H9 (cell line): Measurements from ENCODE around the gene PNMA8A. TPM values are rescaled to one million over a fixed set of nuclear protein-coding genes. Genes with fewer than 3 reads are reported as not detected.

Source experiments
- DNase-seq: peaks from one replicate; pipeline ENCODE4 v3.0.0-alpha.2; 2017
- H2AFZ ChIP-seq: one replicate; pipeline ENCODE4 v1.6.1; 2013; ENCODE audit warnings: mild to moderate bottlenecking, low read length, control low read depth, moderate library complexity
- H2AK5ac ChIP-seq: 2 replicates; pipeline ENCODE4 v1.6.1; 2013; ENCODE audit warnings: low read length, control low read depth, mixed read lengths; ENCODE audit not compliant: insufficient read length
- H2BK120ac ChIP-seq: one replicate; pipeline ENCODE4 v1.6.1; 2013; ENCODE audit warnings: low read depth, mild to moderate bottlenecking, low read length, control low read depth, inconsistent platforms; ENCODE audit not compliant: poor library complexity, severe bottlenecking
- H2BK12ac ChIP-seq: 2 replicates; pipeline ENCODE4 v1.6.1; 2013; ENCODE audit warnings: low read length, control low read depth, mixed read lengths, low read depth; ENCODE audit not compliant: insufficient read length
- H2BK15ac ChIP-seq: 2 replicates; pipeline ENCODE4 v1.6.1; 2013; ENCODE audit warnings: low read depth, low read length, control low read depth
- H2BK20ac ChIP-seq: one replicate; pipeline ENCODE4 v1.6.1; 2013; ENCODE audit warnings: low read depth, mild to moderate bottlenecking, low read length, control low read depth, inconsistent platforms; ENCODE audit not compliant: poor library complexity, severe bottlenecking
- H2BK5ac ChIP-seq: 2 replicates; pipeline ENCODE4 v1.6.1; 2013; ENCODE audit warnings: low read length, control low read depth, mixed read lengths; ENCODE audit not compliant: insufficient read length
- H3K14ac ChIP-seq: 2 replicates; pipeline ENCODE4 v1.6.1; 2013; ENCODE audit warnings: low read length, control low read depth; ENCODE audit not compliant: insufficient read depth
- H3K18ac ChIP-seq: 2 replicates; pipeline ENCODE4 v1.6.1; 2013; ENCODE audit warnings: low read depth, mild to moderate bottlenecking, mixed read lengths, low read length, control low read depth; ENCODE audit not compliant: insufficient read length
- H3K23ac ChIP-seq: 2 replicates; pipeline ENCODE4 v1.6.1; 2013; ENCODE audit warnings: low read length, control low read depth, mixed read lengths, low read depth; ENCODE audit not compliant: insufficient read length
- H3K23me2 ChIP-seq: 2 replicates; pipeline ENCODE4 v1.6.1; 2013; ENCODE audit warnings: low read depth, mild to moderate bottlenecking, mixed read lengths, low read length, control low read depth; ENCODE audit not compliant: insufficient read length, poor library complexity, severe bottlenecking
- H3K27ac ChIP-seq: 2 replicates; pipeline ENCODE4 v1.5.1; 2013; ENCODE audit warnings: low read length, control low read depth, mixed read lengths, low read depth; ENCODE audit not compliant: insufficient read length
- H3K27me3 ChIP-seq: 2 replicates; pipeline ENCODE4 v1.6.1; 2013; ENCODE audit warnings: low read length, control low read depth, inconsistent platforms; ENCODE audit not compliant: insufficient read depth
- H3K4ac ChIP-seq: 2 replicates; pipeline ENCODE4 v1.6.1; 2013; ENCODE audit warnings: low read depth, mild to moderate bottlenecking, control low read depth, inconsistent platforms, low read length, moderate library complexity
- H3K4me1 ChIP-seq: 2 replicates; pipeline ENCODE4 v1.6.1; 2013; ENCODE audit warnings: low read length, control low read depth, inconsistent platforms; ENCODE audit not compliant: insufficient read depth
- H3K4me2 ChIP-seq: 2 replicates; pipeline ENCODE4 v1.6.1; 2013; ENCODE audit warnings: low read length, control low read depth, mixed read lengths; ENCODE audit not compliant: insufficient read length, insufficient read depth
- H3K56ac ChIP-seq: 2 replicates; pipeline ENCODE4 v1.6.1; 2013; ENCODE audit warnings: low read depth, mild to moderate bottlenecking, mixed read lengths, low read length, control low read depth; ENCODE audit not compliant: insufficient read length
- H3K79me1 ChIP-seq: 2 replicates; pipeline ENCODE4 v1.6.1; 2013; ENCODE audit warnings: low read depth, mild to moderate bottlenecking, moderate library complexity, low read length, control low read depth, inconsistent platforms; ENCODE audit not compliant: insufficient read depth, poor library complexity, severe bottlenecking
- H3K79me2 ChIP-seq: 2 replicates; pipeline ENCODE4 v1.6.1; 2013; ENCODE audit warnings: low read length, control low read depth, inconsistent platforms; ENCODE audit not compliant: insufficient read depth
- H3K9ac ChIP-seq: 2 replicates; pipeline ENCODE4 v1.6.1; 2013; ENCODE audit warnings: low read length, control low read depth, mixed read lengths; ENCODE audit not compliant: insufficient read length; ENCODE audit errors: extremely low read depth
- H3K9me3 ChIP-seq: one replicate; pipeline ENCODE4 v1.6.1; 2013; ENCODE audit warnings: low read depth, low read length, inconsistent platforms; ENCODE audit not compliant: control insufficient read depth
- H3T11ph ChIP-seq: one replicate; pipeline ENCODE4 v1.6.1; 2013; ENCODE audit warnings: mild to moderate bottlenecking, low read length, control low read depth, inconsistent platforms
- H4K20me1 ChIP-seq: one replicate; pipeline ENCODE4 v1.6.1; 2013; ENCODE audit not compliant: control insufficient read depth, insufficient read length, insufficient read depth
- H4K5ac ChIP-seq: 2 replicates; pipeline ENCODE4 v1.6.1; 2013; ENCODE audit warnings: low read depth, mild to moderate bottlenecking, mixed read lengths, low read length, control low read depth; ENCODE audit not compliant: insufficient read length
- H4K8ac ChIP-seq: replicated peaks from 2 replicates; pipeline ENCODE4 v1.6.1; 2013; ENCODE audit warnings: low read length, control low read depth, mixed read lengths, low read depth; ENCODE audit not compliant: insufficient read length
- H4K91ac ChIP-seq: 2 replicates; pipeline ENCODE4 v1.6.1; 2013; ENCODE audit warnings: low read depth, mild to moderate bottlenecking, moderate library complexity, mixed read lengths, low read length, control low read depth; ENCODE audit not compliant: insufficient read length
- H3K27ac Mint-ChIP-seq, 3 experiments: 2 replicates in 2 of 3; 3 replicates in 1 of 3; pipeline ENCODE4 v1.8.0; 2020 to 2021; ENCODE audit warnings: mixed read lengths in 3 of 3, mild to moderate bottlenecking in 1 of 3, moderate library complexity in 1 of 3
- H3K27me3 Mint-ChIP-seq: 2 replicates; pipeline ENCODE4 v1.8.0; 2021; ENCODE audit warnings: low read depth, mild to moderate bottlenecking, moderate library complexity, mixed read lengths
- H3K36me3 Mint-ChIP-seq, 3 experiments: 2 replicates in 2 of 3; 3 replicates in 1 of 3; pipeline ENCODE4 v1.8.0; 2020 to 2021; ENCODE audit warnings: low read depth in 3 of 3, mixed read lengths in 3 of 3; ENCODE audit not compliant: insufficient read depth in 1 of 3
- H3K4me1 Mint-ChIP-seq, 2 experiments: 2 replicates each; pipeline ENCODE4 v1.8.0; 2020; ENCODE audit warnings: mixed read lengths in 2 of 2
- H3K4me3 Mint-ChIP-seq, 2 experiments: 2 replicates in 1 of 2; 3 replicates in 1 of 2; pipeline ENCODE4 v1.8.0; 2020 to 2021; ENCODE audit warnings: mild to moderate bottlenecking in 2 of 2, mixed read lengths in 2 of 2, moderate library complexity in 1 of 2
- H3K9me3 Mint-ChIP-seq, 2 experiments: 2 replicates in 1 of 2; 3 replicates in 1 of 2; pipeline ENCODE4 v1.8.0; 2020; ENCODE audit warnings: mild to moderate bottlenecking in 2 of 2, mixed read lengths in 2 of 2, moderate library complexity in 1 of 2
- CTCF ChIP-seq: fragments of 200-600 bp; sonication (generic); conservative IDR thresholded peaks from 3 replicates; pipeline ENCODE4 v1.8.0; 2021; ENCODE audit warnings: antibody characterized with exemption, mild to moderate bottlenecking
- WGBS: extraction: QIAGEN DNeasy Blood & Tissue Kit; methylation state at CpG from one replicate; pipeline ENCODE4 v1.1.7; 2013; ENCODE audit warnings: missing lambda C conversion rate, low lambda C conversion rate, mixed read lengths; ENCODE audit not compliant: insufficient read length; ENCODE audit errors: extremely low coverage; 5-methylcytosine and 5-hydroxymethylcytosine counted together
- total RNA-seq: library from RNA; stranded (reverse); gene quantifications from 2 replicates; pipeline ENCODE4 v1.2.1, GENCODE V29; 2021

Gene PNMA8A
- total RNA-seq, 1 experiment from 2014 or later, result 22.6 TPM

GRCh38 chr19:46508206-46508605 is 36.8 kb upstream of the PNMA8A start:
- no peak overlapping the region for H2BK5ac ChIP-seq
- no peak overlapping the region for H3K56ac ChIP-seq
- H3K23me2 ChIP-seq, result no peaks in the 10 kb centered on the region
- TF ChIP-seq CTCF, result no peak
- H4K5ac ChIP-seq, result no peak overlapping the region
- no peak overlapping the region for H3K27ac ChIP-seq
- Mint-ChIP-seq H3K4me1 (peaks cover 2% of the 10 kb centered on the region in 2 experiments; a peak in 3 of 4 replicates), H3K9me3 (peaks cover 6% of the 10 kb centered on the region in 2 experiments; a peak in 2 of 5 replicates), H3K27me3 (peaks cover 12% of the 10 kb centered on the region), H3K36me3 (no peaks in the 10 kb centered on the region), H3K4me3 (no peak overlapping the region), H3K27ac (no peak overlapping the region; a peak in 2 of 7 replicates)
- no peak overlapping the region for H3K4me2 ChIP-seq
- WGBS, result no CpG with 5 or more reads among the region's 2 CpGs
- H2BK20ac ChIP-seq, result no peak overlapping the region
- H2AK5ac ChIP-seq, result no peak overlapping the region
- no peak overlapping the region for H2BK15ac ChIP-seq
- no peak overlapping the region for H3K9ac ChIP-seq
- no peak overlapping the region for H2BK120ac ChIP-seq
- H3K9me3 ChIP-seq, result no peaks in the 10 kb centered on the region
- no peak for DNase-seq
- H3K23ac ChIP-seq, result no peak overlapping the region
- no peaks in the 10 kb centered on the region for H3K27me3 ChIP-seq
- no peak overlapping the region for H2AFZ ChIP-seq
- H2BK12ac ChIP-seq, result no peak overlapping the region
- H4K91ac ChIP-seq, result no peak overlapping the region
- H3K4me1 ChIP-seq, result no peaks in the 10 kb centered on the region
- no peaks in the 10 kb centered on the region for H3K79me1 ChIP-seq
- no peak overlapping the region for H3K18ac ChIP-seq
- H3K14ac ChIP-seq, result no peak overlapping the region
- H3T11ph ChIP-seq, result no peak overlapping the region
- no peak overlapping the region for H3K4ac ChIP-seq
- H4K8ac ChIP-seq, result no peak overlapping the region
- no peaks in the 10 kb centered on the region for H3K79me2 ChIP-seq
- H4K20me1 ChIP-seq, result no peaks in the 10 kb centered on the region
